Measurements from ENCODE around the gene TMEM239.
"Not testable (repeated sequence)": the region's sequence is repeated elsewhere in the genome, so short reads cannot be mapped to it uniquely, and the experiment has no call there.

The TMEM239 gene

GRCh38 chr20:2800521-2801285 lies 15.5 kb upstream of the TMEM239 start, which contains the start of gene CPXM1:
Gene CPXM1, minus strand, starts transcription at chr20:2800627. Its CDS starts 55 bp downstream, at chr20:2800572.
- DNase-seq = no peak

GRCh38 chr20:2801286-2801728 lies 14.9 kb upstream of the TMEM239 start:
- no peak for DNase-seq

GRCh38 chr20:2804041-2804828 lies 11.9 kb upstream of the TMEM239 start:
- DNase-seq = no peak

GRCh38 chr20:2804852-2805688 lies 11.1 kb upstream of the TMEM239 start:
- no peak for DNase-seq

GRCh38 chr20:2805689-2806350 lies 10.3 kb upstream of the TMEM239 start:
- no peak for DNase-seq

- no peak for DNase-seq
These were observed 9.8 kb upstream of the TMEM239 start for GRCh38 chr20:2806351-2806701.

GRCh38 chr20:2807019-2807418 lies 9.1 kb upstream of the TMEM239 start:
- no peak for DNase-seq

GRCh38 chr20:2807929-2808328 lies 8.2 kb upstream of the TMEM239 start:
- DNase-seq = not testable (repeated sequence)

GRCh38 chr20:2809690-2810089 lies 6.5 kb upstream of the TMEM239 start:
- no peak for DNase-seq

- DNase-seq = no peak
These were observed 4.0 kb upstream of the TMEM239 start for GRCh38 chr20:2812189-2812588.

- DNase-seq = no peak
These were observed 2.1 kb upstream of the TMEM239 start for GRCh38 chr20:2814076-2814475.

GRCh38 chr20:2814587-2815051 lies 1.5 kb upstream of the TMEM239 start, which contains the start of gene C20orf141:
Gene C20orf141, plus strand, starts transcription at chr20:2814987. Its CDS starts 198 bp downstream, at chr20:2815185.
- no peak for DNase-seq

- no peak for DNase-seq
These were observed 793 bp upstream of the TMEM239 start for GRCh38 chr20:2815242-2815900.

GRCh38 chr20:2816583-2817340 lies 598 bp downstream of the TMEM239 start:
- no peak for DNase-seq

GRCh38 chr20:2817341-2817726 lies 1.2 kb downstream of the TMEM239 start:
- DNase-seq = no peak

- no peak for DNase-seq
These were observed 1.9 kb downstream of the TMEM239 start for GRCh38 chr20:2817891-2818595.

- DNase-seq = no peak
These were observed 4.1 kb downstream of the TMEM239 start for GRCh38 chr20:2820084-2820895.

- no peak for DNase-seq
These were observed 5.0 kb downstream of the TMEM239 start for GRCh38 chr20:2820896-2821869.
